Hepatocyte (in vitro differentiated cells): ENCODE measurements around the gene MYH16.

Source experiments
- EZH2 ChIP-seq: fragments of 200-600 bp; sonication (generic); IDR thresholded peaks from 2 replicates; pipeline ENCODE4 v1.6.1; 2016; ENCODE audit warnings: antibody characterized with exemption, mild to moderate bottlenecking, borderline replicate concordance
- EZH2phosphoT487 ChIP-seq: fragments of 200-600 bp; sonication (generic); IDR thresholded peaks from one replicate; pipeline ENCODE4 v1.6.1; 2018; ENCODE audit warnings: antibody characterized with exemption, mild to moderate bottlenecking, low read depth, moderate library complexity; ENCODE audit not compliant: unreplicated experiment, severe bottlenecking
- TF ChIP-seq, protein P1 (sequence below): fragments of 200-600 bp; sonication (generic); IDR thresholded peaks from 2 replicates; pipeline ENCODE4 v1.5.1; 2016; ENCODE audit warnings: antibody characterized with exemption, mild to moderate bottlenecking; ENCODE audit not compliant: poor library complexity

- TF ChIP-seq, protein P1, sequence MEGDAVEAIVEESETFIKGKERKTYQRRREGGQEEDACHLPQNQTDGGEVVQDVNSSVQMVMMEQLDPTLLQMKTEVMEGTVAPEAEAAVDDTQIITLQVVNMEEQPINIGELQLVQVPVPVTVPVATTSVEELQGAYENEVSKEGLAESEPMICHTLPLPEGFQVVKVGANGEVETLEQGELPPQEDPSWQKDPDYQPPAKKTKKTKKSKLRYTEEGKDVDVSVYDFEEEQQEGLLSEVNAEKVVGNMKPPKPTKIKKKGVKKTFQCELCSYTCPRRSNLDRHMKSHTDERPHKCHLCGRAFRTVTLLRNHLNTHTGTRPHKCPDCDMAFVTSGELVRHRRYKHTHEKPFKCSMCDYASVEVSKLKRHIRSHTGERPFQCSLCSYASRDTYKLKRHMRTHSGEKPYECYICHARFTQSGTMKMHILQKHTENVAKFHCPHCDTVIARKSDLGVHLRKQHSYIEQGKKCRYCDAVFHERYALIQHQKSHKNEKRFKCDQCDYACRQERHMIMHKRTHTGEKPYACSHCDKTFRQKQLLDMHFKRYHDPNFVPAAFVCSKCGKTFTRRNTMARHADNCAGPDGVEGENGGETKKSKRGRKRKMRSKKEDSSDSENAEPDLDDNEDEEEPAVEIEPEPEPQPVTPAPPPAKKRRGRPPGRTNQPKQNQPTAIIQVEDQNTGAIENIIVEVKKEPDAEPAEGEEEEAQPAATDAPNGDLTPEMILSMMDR, result no peak
- no peak for TF ChIP-seq EZH2
- TF ChIP-seq EZH2phosphoT487, result no peak
Observed at GRCh38 chr7:99242682-99243081, 30.0 kb upstream of the MYH16 start.
